ENCODE measurements around the gene FMNL2.

The FMNL2 gene

DNA sequence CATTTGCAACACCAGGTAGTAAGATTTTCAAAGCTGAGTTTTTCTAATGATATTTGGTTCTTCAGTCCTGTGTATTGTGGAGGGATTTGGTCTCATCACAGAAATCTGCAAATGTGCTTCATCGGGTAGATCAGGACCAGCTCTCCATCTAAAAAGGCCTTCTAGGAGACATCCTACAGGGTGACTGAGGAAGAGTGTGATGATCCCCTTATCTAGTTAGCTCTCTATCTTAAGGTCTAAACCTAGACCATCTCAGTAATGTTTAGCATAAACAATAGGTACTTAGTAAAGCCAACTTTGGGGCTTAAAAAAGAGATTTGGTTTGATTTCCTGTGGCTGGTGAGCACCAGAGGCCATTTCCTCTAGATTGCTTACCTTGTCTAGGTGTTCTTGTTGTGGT lies 237.1 kb downstream of the FMNL2 start:
- no peak for DNase-seq

DNA sequence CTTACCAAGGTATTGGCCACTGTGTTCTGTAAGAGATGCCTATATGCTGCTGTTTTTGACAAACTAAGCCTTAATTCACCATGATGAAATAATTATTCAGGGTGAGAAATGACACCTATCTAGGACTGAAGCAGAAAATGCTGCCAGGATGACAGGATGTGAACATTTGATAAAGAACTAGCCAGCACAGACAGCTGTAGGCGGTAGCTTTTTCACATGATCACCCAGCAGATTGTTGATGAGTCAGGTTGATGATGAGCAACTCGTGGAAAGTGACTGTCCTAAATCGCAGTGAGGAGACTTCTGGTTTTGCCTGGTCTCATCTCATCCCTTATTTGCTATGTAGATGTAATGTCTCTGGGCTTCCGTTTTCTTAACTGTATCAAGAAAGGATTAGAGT lies 238.2 kb downstream of the FMNL2 start:
- peak in 24 of 56 donors; percentile 10 to 64 (median 22) for DNase-seq

DNA sequence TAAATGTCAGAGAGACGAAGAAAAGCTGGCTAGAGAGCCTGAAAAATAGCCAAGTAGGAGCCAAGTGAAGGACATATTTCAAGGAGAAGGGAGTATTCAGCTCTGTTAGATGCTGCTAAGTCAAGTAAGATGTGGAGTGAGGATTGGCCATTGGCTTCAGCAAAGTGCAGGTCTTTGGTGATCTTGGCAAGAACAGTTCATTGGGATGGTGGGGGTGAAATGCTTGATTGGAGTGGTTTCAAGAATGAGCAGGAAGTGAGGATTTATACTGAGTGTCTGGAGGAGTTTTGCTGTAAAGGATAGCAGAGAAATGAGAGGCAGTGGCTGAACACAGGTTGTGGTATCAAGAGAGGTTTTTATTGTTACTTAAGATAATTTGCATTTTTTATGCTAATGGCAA lies 242.6 kb downstream of the FMNL2 start:
- no peak for DNase-seq

- no peak for DNase-seq
Measured at GRCh38 chr2:152578573-152578972, 243.6 kb downstream of the FMNL2 start.

DNA sequence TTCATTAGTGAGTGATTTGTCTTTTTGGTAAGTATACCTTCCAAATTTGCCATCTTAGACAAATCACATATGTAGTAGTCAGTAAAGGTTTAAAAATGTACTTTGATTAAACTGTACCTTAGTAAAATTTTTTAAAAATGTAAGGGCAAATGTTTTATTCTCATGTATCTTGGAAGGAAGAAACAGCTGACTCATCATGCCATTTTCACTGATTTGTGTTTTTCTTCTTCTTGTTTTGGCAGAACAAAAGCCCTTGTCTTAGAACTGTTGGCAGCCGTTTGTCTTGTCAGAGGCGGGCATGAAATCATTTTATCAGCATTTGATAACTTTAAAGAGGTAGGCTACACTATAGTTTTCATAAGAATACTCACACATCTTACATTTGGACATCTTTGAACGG lies 245.7 kb downstream of the FMNL2 start:
- peak in 8 of 56 donors; percentile 10 to 32 (median 15) for DNase-seq

DNA sequence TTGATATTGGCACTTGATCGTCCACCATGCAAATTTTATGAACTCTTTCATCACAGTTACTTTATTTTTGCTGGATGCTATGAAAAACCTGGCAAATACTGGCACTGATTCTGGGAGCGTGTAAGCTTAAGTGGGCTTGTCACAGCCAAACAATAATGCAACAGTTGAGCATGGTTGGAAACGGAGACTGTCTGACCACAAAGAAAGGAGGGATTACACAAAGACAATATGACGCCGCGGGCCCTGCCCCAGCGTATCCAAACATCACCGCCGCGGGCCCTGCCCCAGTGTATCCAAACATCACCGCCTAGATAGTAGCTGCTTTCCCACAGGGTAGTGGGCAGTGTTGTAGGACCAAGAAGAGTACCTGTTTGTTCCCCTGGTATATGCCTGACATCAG lies 246.4 kb downstream of the FMNL2 start:
- peak in 6 of 56 donors; percentile 11 to 31 (median 24) for DNase-seq

DNA sequence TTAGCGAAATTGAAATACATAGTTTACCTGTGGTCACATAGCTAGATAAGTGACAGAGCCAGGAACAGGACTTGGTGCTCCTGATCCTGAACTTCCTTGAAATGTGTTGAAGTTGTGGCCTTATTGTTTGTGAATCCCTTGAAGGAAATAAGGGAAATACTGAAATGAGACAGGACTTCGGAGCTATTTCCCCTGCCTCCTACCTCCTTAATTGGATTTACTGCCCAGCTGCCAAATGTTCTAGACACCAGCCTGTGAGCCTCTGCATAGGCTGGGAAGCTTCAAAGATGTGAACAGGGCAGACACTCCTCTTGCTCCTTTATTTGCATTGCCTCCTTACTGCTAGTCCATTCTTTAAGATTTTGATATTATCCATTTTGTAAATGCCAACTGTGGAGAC lies 247.1 kb downstream of the FMNL2 start:
- DNase-seq: no peak

DNA sequence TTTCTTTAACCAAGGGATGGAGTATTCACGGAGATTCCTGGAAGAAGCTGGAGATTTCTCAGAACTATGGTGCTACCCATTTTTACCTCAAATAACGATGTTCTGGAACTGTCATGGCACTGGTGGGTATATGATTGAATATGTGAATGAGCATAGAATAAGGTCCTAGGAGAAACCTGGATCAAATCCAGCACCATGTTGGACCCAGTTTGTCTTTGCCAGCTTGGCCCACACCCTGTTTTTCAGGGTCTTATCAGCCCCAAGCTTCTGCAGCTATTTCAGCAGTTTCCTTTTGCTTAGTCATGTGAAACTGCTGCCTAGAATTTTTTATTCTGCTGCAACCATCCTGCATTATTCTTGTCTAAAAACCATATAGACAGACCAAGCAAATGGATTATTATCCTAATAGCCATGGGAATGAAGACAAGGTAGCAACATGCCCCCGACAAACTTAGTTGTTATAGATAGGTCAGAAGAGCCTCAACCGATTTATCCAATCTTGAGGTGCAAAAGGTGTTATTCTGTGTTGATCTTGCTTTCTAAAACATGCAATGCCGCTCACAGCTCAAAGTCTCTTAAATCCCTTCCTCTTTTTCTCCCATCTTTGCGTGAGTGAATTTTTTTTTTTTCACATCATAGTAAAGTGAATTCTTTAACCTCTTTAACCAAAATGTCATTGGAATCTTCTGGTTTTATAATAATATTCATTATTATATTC lies 248.7 kb downstream of the FMNL2 start:
- no peak for DNase-seq

DNA sequence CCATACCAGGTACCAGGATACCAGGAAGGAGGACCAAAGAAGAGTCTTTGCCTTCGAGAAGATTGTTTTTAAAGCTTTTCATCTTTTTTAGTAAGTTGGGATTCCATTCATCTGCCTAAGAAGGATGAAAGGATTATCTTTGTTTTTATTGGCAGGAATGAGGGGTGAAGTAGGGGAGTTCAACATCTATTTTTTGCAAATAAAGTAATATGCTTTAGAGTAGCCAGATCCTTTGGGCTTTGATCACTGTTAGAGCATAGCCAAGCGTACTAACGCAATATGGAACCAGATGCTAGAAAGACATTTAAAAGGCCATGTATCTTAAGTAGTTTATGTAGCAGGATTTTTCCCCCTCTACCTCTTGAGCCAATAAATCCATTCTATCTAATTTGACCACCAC lies 249.3 kb downstream of the FMNL2 start:
- DNase-seq: no peak

- peak in 8 of 56 donors; percentile 4 to 44 (median 14) for DNase-seq
Measured at GRCh38 chr2:152585830-152586484, 251.0 kb downstream of the FMNL2 start.

DNA sequence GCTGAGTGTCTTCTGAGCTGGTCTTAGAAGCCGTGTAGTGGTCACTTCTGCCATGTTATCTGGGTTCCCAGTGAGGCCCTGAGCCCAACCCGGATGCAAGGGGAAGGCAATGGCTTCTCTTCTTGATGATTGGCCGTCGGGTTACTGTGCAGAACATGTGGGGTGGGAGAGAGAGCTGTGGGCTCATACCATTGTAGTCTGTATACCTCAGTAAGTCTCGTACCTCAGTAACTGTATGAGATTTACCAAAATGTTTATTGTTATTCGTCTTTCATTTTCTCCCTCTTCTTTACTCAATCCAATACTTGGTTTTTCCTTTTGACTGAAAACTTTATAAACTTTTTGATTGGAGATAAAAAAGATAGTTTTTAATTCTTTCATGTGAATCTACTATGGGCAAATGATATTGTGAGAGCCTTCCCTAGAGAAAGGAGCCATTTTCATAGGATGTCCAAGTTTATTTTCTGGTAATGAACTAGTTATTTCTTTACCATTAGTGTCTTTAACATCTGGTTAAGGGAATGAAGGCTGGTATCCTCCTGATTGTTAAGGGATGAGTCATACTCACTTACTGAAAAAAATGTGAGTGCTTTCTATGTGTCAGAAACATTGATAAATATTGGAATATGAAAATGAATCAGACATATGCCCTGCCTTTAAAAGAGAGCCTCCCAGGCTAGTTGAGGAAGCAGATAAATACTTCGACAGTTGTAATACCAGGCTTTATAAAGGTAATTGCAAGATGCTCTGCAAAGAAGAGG lies 252.4 kb downstream of the FMNL2 start:
- DNase-seq: no peak

- DNase-seq: no peak
Measured at GRCh38 chr2:152588998-152589397, 254.0 kb downstream of the FMNL2 start.

- DNase-seq: peak in 4 of 56 donors; percentile 17 to 36 (median 26)
Measured at GRCh38 chr2:152594022-152594766, 259.2 kb downstream of the FMNL2 start.

DNA sequence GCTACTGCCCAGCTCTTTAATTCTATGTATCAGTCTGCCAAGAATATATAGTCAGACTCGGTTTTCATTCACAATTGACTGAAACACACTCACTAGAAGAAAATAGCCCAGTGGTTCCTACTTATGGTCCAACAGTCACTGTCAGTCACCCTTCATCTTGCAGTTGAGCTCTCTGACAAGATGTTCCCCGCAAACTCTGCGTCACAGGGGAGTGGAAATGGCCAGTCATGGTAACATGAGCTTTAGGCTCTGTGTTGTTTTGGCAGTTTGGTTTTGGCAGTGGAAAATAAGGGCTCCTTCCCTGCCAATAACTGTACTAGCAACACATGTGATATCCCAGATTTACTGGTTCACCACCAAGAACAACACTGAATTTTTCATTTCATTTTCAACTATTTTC lies 259.8 kb downstream of the FMNL2 start:
- DNase-seq: no peak

- DNase-seq: no peak
Measured at GRCh38 chr2:152598975-152599759, 264.2 kb downstream of the FMNL2 start.

DNA sequence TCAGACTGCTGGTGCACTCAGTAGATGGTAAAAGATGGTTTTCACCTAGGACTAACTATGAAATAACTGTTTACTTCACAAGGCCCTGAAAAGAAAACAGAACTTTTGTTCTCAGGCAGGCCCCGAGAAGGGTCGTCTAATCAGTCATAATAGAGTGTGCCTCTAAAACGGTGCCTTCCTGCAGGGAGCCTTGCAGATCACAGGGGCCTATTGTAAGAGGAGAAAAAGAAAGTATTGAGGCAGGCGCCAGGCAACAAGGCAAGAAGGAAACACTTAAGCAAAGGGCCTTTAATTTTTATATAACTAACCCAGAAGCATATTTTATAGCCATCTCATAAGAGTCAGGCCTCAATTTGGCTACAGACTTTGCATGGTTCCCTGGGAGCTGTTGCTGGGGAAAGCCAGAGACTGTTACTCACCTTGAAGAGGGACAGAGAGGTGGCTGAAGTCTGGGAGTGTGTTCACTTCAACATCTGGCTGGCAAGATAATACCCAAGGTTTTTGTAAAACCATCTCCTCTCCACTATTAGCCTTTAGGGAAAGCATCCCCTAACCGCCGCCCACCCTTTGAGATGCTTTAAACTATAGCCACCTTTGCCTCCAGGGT lies 265.2 kb downstream of the FMNL2 start:
- peak in 2 of 56 donors; percentile 13 to 32 for DNase-seq

DNA sequence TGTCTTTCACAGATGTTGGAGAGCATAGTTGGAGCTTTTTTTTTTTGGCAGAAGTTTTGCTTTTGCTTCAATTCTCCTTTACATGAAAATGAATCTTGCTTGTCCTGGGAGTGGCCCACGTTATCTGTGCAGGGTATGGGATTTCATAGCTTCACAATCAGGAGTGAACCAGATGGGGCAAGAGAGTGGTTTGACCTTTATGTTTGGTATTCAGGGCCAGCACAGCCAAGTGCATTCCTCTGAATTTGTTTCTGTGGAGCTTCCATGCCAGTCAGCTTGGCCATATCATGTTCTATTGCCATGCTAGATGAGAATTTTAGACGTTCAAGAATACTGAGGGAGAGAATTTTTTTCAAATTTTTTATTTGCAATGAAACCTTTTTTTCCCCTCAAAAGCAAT lies 265.7 kb downstream of the FMNL2 start:
- no peak for DNase-seq

- no peak for DNase-seq
Measured at GRCh38 chr2:152602750-152603149, 267.8 kb downstream of the FMNL2 start.

GRCh38 chr2:152603166-152603565 lies 268.2 kb downstream of the FMNL2 start:
- DNase-seq: no peak

- DNase-seq: no peak
Measured at GRCh38 chr2:152606081-152606480, 271.1 kb downstream of the FMNL2 start.
